Effector memory CD8-positive, alpha-beta T cell (primary cell): Measurements from ENCODE around the gene KLHL10.

Experiments
- ATAC-seq: fragments of 150-1000 bp; cut with Tn5 transposase; replicated peaks from 2 replicates; pipeline ENCODE4 v1.10.0; 2021; ENCODE audit warnings: mild to moderate bottlenecking, moderate library complexity
- DNase-seq, 3 experiments: peaks; one replicate each; pipeline ENCODE4 v3.0.0; 2021
- H3K27ac Mint-ChIP-seq, 2 donors: one replicate each; pipeline ENCODE4 v1.8.0; 2022; ENCODE audit warnings: mild to moderate bottlenecking in 2 of 2, mixed read lengths in 2 of 2, moderate library complexity in 2 of 2
- H3K27me3 Mint-ChIP-seq, 2 donors: one replicate each; pipeline ENCODE4 v1.8.0; 2022; ENCODE audit warnings: mixed read lengths in 2 of 2
- H3K36me3 Mint-ChIP-seq: one replicate; pipeline ENCODE4 v1.8.0; 2022; ENCODE audit warnings: mild to moderate bottlenecking, moderate library complexity, mixed read lengths; ENCODE audit not compliant: insufficient read depth
- H3K4me1 Mint-ChIP-seq, 2 donors: one replicate each; pipeline ENCODE4 v1.8.0; 2022; ENCODE audit warnings: low read depth in 2 of 2, mixed read lengths in 2 of 2
- H3K4me3 Mint-ChIP-seq, 2 donors: one replicate each; pipeline ENCODE4 v1.8.0; 2022; ENCODE audit warnings: mild to moderate bottlenecking in 2 of 2, mixed read lengths in 2 of 2, moderate library complexity in 2 of 2
- H3K9me3 Mint-ChIP-seq, 2 donors: one replicate each; pipeline ENCODE4 v1.8.0; 2022; ENCODE audit warnings: mixed read lengths in 2 of 2
- total RNA-seq, 9 experiments: gene quantifications; one replicate each; lab custom pipeline; 2026; lab: John Stamatoyannopoulos, UW

Gene KLHL10
- 0 to 0.13 (median 0.06) reads per million in 9 experiments for total RNA-seq

DNA sequence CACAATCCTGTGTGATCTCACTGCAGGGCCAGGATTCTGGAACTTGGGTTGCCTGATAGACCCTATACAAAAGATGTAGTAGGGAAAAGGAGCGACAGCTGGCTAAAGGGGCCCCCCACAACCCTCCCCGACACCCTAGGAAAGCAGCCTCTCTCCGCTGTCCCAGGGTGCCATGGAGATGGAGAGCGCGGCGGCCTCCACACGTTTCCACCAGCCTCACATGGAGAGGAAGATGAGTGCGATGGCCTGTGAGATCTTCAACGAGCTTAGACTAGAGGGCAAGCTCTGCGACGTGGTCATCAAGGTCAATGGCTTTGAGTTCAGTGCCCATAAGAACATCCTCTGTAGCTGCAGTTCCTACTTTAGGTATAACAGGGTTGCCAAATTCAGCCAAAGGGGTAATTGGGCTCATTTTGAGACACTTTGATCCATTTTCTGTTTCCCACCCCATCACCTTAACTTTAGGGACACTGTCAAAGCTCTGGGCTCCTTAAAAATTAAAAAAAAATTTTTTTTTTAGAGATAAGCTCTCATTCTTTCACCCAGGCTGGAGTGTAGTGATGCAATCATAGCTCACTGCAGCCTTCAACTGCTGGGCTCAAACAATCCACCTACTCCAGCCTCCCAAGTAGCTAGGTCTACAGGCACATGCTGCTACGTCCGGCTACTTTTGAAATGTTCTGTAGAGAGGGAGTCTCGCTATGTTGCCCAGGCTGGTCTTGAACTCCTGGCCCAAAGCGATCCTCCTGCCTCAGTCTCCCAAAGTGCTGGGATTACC is at the start of gene KLHL10:
Gene KLHL10, plus strand, starts transcription at position 65 of the 778 bp plus-strand sequence. Its CDS starts 108 bp downstream, at position 173.
- ATAC-seq, result no peak
- H3K4me1 Mint-ChIP-seq, result peaks cover 7 to 8% of the 10 kb centered on the region in 2 donors
- peaks cover 4% of the 10 kb centered on the region for H3K36me3 Mint-ChIP-seq
- no peak for DNase-seq
- no peak within 1 kb of the TSS for H3K27ac Mint-ChIP-seq
- H3K27me3 Mint-ChIP-seq, result peaks cover 0 to 9% of the 10 kb centered on the region in 2 donors
- no peaks in the 10 kb centered on the region for H3K9me3 Mint-ChIP-seq
- H3K4me3 Mint-ChIP-seq, result peak within 1 kb of the TSS; percentile 80

DNA sequence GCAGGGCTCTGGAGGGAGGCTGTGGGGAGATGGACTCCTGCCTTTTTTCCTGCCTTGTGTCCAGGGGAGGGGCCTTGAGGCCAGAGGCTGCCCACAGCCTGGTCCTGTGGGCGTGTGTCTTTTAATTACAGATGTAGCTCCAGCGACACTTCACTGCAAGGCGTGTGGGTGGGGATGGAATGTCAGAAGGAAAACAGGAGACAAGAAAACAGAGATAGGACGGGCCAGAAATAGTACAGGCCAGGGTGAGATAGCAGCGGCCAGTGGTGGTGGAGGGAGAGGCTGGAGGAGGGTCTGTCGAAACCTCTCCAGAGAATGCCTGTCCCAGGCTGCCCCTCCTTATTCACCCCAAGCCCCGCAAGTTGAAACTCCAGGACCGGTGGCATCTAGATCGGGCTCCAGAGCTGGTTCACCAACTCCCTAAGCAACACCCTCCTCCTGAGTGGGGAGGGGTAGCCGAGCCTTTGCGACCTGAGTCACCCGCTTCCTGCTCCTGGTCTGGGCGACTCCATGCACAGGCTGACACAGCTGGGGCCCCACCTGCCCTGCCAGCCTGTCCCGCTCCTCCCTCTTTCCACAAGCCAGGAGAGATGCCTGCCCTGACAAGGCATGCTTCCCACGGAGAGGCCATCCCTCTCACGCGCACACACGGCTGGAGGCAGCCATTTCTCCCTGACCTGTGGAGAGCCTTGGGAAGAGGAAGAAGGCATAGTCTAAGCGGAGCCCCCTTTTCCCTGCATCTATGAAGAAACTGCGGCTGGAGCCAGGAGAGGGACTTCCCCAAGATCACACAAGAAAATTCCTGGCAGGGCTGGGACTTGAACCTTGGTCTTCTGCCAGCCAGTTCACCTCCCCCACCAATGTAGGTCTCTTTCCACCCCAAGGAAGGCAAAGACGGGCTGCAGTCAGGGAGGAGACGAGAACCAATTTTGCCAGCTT is 44.5 kb upstream of the KLHL10 start:
- peaks cover 3% of the 10 kb centered on the region for H3K36me3 Mint-ChIP-seq
- no peak overlapping the region for H3K27ac Mint-ChIP-seq
- peak overlapping the region in 1 of 2 donors; percentile 19 for H3K4me3 Mint-ChIP-seq
- H3K27me3 Mint-ChIP-seq, result peaks cover 0 to 34% of the 10 kb centered on the region in 2 donors
- DNase-seq, result no peak
- no peaks in the 10 kb centered on the region for H3K9me3 Mint-ChIP-seq
- no peak for ATAC-seq
- peaks cover 0 to 4% of the 10 kb centered on the region in 2 donors for H3K4me1 Mint-ChIP-seq

DNA sequence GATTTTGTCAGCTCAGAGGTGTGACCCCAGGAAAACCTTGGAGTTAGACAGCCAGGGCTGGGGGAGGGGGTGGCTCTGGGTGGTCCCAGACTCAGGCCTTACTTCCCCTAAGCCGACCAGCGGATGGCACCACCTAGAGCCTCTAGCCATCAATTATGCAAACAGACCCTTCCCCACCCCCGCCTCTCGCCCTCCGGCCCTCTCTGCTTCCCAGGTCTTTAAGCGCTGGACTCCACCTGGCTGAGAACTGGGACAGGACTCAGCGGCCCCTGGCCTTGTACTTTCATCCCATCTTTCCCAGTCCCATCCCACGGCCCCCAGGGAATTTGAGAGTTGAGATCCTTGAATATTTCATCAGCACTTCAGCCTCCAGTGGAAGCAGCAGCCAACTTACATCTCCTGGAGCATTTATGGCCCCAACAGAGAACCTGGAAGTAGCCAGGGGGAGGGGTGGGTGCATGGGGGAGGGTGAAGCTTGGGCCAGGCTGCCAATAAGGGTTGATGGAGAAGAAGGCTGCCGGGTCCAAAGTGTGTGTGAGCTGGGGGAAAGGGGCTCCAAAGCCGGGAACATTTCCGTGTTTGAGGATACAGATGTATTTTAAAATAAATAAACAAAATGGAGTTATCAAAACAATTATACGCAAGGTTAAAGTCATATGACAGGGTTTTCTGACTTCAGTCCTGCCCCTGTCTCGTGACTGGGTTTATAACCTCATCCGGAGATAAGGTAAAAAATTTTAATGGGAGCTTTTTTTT is 43.7 kb upstream of the KLHL10 start:
- Mint-ChIP-seq H3K36me3 (peaks cover 3% of the 10 kb centered on the region), H3K9me3 (no peaks in the 10 kb centered on the region), H3K27ac (no peak overlapping the region), H3K4me1 (peaks cover 0 to 1% of the 10 kb centered on the region in 2 donors), H3K4me3 (no peak overlapping the region), H3K27me3 (peaks cover 0 to 40% of the 10 kb centered on the region in 2 donors)
- ATAC-seq (no peak), DNase-seq (no peak)

DNA sequence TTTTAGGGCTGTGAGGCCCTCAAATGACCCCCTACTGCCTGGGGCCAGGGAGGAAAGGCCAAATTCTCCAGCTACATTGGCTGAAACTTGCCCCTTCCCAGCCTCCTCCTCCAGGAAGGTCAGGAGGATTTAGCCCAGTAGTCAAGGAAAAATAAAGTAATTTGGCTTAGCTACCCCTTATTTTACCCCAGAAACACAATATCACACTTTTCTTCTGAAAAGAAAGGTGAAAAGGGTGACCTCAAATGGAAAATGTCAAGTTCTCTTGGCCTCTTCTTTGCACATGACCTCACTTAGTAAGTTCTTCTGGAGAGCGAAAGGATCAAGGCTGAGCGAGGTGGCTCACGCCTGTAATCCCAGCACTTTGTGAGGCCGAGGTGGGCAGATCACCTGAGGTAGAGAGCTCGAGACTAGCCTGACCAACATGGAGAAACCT is 43.1 kb upstream of the KLHL10 start:
- Mint-ChIP-seq H3K27me3 (peaks cover 0 to 44% of the 10 kb centered on the region in 2 donors), H3K4me3 (no peak overlapping the region), H3K27ac (no peak overlapping the region), H3K4me1 (peaks cover 0 to 1% of the 10 kb centered on the region in 2 donors), H3K9me3 (no peaks in the 10 kb centered on the region), H3K36me3 (peaks cover 3% of the 10 kb centered on the region)
- DNase-seq (no peak), ATAC-seq (no peak)

DNA sequence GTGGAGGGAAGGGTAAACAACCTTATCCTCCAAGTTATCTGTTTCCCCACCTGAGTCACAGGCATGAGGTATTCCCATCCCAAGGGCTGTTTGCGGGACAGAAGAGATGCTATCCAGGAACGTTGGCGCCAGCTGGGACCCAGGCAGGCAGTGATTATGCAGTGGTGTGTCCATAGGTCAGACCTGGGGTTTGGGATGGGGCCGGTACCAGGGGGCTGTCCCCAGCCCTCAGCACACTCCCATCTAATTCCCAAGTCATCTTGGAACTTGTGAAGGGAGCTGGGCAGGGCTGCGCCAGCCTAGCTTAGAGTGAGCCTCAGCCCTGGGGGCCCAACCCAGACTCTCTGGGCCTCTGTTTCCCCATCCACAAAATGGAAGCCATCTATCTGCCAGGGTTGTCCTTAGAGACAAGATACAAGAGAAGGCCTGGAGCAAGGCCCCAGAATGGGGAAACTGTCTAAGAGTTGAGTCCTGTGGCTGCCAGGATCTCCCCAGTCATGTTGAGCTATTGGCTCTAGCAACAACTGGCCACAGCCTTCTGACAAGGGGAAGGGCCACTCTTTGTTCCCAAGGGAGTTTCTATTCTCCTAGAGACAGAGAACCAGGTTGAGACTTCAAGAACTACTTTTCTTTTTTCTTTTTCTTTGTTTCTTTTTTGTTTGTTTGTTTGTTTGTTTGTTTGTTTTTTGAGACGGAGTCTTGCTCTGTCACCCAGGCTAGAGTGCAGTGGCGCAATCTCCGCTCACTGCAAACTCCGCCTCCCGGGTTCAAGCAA is 41.3 kb upstream of the KLHL10 start:
- Mint-ChIP-seq H3K27ac (no peak overlapping the region), H3K9me3 (no peaks in the 10 kb centered on the region), H3K27me3 (peaks cover 0 to 40% of the 10 kb centered on the region in 2 donors), H3K4me1 (peaks cover 0 to 5% of the 10 kb centered on the region in 2 donors), H3K4me3 (no peak overlapping the region), H3K36me3 (peaks cover 3% of the 10 kb centered on the region)
- ATAC-seq (no peak), DNase-seq (no peak)

DNA sequence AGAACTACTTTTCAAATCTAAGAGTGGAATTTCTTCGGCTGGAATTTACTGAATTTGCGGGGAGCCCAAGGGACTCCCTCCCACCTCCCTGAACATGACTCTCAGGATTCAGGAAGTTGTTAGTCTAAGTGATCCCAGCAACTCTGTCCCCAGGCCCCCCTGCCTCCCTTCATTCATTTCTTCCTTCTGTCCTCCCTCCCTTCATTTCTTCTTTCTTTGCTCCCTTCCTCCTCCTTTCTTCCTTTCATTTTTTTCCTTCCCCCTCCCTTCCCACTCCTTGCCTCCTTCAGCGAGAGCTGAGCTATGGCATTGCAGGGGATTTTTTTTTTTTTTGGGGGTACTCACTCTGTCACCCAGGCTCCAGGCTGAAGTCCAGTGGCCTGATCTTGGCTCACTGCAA is 40.2 kb upstream of the KLHL10 start:
- H3K36me3 Mint-ChIP-seq, result peaks cover 3% of the 10 kb centered on the region
- peaks cover 0 to 10% of the 10 kb centered on the region in 2 donors for H3K4me1 Mint-ChIP-seq
- peaks cover 0 to 32% of the 10 kb centered on the region in 2 donors for H3K27me3 Mint-ChIP-seq
- no peak overlapping the region for H3K27ac Mint-ChIP-seq
- ATAC-seq (no peak), DNase-seq (no peak)
- H3K4me3 Mint-ChIP-seq, result no peak overlapping the region
- no peaks in the 10 kb centered on the region for H3K9me3 Mint-ChIP-seq

DNA sequence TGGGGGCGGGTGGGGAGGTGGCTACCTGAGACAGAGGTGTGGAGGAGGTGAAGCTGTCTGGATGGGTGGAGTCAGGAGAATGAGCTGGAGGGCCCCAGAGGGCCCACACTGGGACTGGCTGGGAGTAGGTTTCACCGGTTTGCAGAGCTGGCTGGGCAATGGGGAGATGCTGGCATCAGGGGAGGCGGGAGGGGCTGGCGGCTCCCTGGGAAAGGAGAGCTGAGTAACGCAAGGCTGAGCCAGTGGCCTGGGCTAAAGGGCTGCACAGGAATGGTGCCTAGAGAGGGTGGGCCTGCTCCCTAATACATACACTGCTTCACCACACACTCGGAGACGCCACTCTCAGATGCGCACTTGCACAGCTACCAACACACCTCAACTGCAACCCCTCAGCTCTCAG is 38.3 kb upstream of the KLHL10 start:
- H3K36me3 Mint-ChIP-seq, result peaks cover 3% of the 10 kb centered on the region
- H3K4me3 Mint-ChIP-seq, result no peak overlapping the region
- peaks cover 0 to 18% of the 10 kb centered on the region in 2 donors for H3K27me3 Mint-ChIP-seq
- peaks cover 0 to 12% of the 10 kb centered on the region in 2 donors for H3K4me1 Mint-ChIP-seq
- ATAC-seq (no peak), DNase-seq (no peak)
- H3K27ac Mint-ChIP-seq, result no peak overlapping the region
- no peaks in the 10 kb centered on the region for H3K9me3 Mint-ChIP-seq

DNA sequence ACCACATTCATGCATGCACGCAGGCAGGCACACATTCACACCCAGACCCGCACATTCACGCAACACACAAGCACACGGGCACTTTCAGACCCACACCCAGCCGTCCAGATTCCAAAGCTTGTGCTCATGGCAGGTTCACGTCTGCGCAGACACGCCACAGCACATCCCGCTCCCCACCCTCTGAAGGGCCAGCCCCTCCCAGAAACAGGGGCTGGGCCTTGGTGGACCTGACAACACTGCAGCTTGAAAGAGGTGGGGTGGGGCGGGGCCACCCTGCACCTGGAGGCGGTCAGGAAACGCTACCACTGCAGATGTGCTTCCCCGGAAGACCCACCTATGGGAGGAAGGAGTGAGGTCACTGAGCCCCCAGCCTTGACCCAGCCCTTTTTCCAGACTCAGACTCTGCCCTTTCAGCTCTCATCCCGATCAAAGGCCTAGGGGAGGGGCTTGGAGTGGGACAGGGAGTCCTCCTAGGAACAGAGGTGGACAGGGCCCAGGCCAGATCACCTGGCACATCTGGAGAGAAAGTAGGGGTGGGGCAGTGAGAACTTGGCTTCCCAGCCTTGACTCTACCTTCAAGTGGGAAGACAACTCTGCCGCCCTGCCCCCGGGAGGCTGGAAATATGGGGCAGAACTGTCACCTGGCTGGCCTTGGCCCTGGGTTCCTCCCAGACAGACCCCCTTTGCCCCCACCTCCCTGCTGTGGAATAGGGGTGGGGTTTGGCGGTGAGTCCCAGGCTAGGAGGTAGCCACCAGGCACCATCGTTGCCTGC is 36.8 kb upstream of the KLHL10 start:
- H3K27me3 Mint-ChIP-seq, result peaks cover 0 to 18% of the 10 kb centered on the region in 2 donors
- no peak overlapping the region for H3K27ac Mint-ChIP-seq
- H3K9me3 Mint-ChIP-seq, result no peaks in the 10 kb centered on the region
- no peaks in the 10 kb centered on the region for H3K36me3 Mint-ChIP-seq
- DNase-seq (no peak), ATAC-seq (peak; percentile 68)
- peak overlapping the region in 1 of 2 donors; percentile 43 for H3K4me3 Mint-ChIP-seq
- H3K4me1 Mint-ChIP-seq, result peaks cover 0 to 12% of the 10 kb centered on the region in 2 donors

DNA sequence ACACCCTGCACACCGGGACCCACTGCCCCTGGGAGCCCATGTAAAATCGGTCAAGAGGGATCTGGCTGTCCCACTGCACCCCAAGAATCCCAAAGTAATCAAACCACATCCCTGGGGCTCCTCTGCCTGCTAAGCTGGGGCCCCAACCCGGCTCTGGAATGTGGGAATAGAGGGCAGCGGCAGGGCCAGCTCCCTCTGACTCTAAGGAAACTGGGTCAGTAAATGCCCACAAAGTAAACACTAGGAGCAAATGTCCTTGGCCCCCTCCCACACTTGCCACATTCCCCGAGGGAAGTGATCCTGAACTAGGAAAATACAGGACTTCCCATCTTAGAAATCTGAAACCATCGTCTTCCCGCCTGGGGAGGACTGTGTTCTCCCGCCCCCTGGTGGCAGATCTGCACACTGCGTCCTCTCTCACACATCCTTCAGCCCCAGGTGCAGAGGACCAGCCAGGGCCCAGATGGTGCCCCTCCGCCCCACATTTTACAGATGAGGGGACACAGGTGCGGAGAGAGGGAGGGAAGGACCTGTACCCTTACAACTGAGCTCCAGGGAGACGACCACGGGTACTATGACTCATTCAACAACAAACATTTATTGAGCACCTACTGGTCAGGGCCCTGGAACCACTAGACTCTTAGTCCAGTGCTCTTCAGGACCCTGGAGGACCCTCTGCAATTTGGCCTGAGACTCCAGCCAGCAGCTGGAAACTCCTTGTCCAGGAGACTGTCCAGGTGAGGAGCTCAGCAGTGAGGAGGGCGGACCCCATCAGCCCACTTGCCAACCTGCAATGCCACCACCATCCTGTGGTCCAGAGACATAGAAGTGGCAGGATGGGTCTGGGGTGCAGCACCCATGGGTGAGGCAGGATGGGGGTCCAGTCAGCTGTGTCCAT is 36.0 kb upstream of the KLHL10 start:
- ATAC-seq (peak; percentile 75), DNase-seq (peak; percentile 70 to 72 (median 72))
- Mint-ChIP-seq H3K4me1 (peaks cover 0 to 12% of the 10 kb centered on the region in 2 donors), H3K36me3 (no peaks in the 10 kb centered on the region), H3K27ac (no peak overlapping the region), H3K9me3 (no peaks in the 10 kb centered on the region), H3K4me3 (peak overlapping the region in 1 of 2 donors; percentile 43), H3K27me3 (peaks cover 0 to 18% of the 10 kb centered on the region in 2 donors)

DNA sequence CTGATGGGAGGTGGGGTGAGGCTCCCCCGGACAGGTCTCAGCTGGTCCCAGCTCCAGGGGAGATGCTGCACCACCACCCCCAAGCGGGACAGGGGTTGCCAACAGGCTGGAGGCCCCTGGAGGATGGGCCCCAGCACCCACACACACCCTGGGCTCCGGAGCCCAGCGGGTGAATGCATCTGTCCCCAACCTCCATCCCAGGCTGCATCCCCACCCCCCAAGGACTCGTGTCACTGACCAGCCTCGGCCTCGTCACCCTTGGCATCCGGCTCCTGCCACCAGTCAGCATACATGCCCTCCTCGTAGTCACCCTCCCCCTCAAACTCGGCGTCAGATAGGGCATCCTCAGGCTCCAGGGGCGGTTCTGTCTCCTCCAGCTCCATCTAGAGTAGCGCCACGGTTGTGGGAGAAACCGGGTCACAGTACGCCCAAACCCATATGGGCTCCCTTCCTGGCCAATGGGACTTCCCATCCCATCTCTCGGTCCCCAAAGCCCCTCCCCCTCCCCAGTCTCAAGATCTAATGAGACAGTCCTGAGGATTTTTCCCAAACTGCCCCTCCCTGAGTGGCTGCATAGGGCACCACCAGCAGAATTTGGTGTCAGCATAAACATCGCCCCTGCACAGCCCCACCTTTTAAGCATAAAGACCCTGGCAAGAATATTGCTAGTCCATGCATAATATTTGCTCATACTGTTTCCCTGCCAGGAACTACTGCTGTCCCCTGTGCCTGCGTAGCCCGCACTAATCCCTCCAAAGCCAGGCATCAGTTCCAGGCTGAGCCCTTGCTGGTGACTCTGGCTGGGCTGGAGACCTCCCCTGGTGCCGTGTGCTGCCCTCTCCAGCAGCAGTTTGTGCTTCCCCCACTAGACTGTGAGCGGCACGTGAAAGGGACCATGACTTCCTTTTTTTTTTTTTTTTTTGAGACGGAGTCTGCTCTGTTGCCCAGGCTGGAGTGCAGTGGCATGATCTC is 34.3 kb upstream of the KLHL10 start:
- no peak overlapping the region for H3K4me3 Mint-ChIP-seq
- H3K36me3 Mint-ChIP-seq, result peaks cover 3% of the 10 kb centered on the region
- H3K27me3 Mint-ChIP-seq, result peaks cover 0 to 12% of the 10 kb centered on the region in 2 donors
- no peaks in the 10 kb centered on the region for H3K9me3 Mint-ChIP-seq
- ATAC-seq (no peak), DNase-seq (no peak)
- peaks cover 0 to 14% of the 10 kb centered on the region in 2 donors for H3K4me1 Mint-ChIP-seq
- no peak overlapping the region for H3K27ac Mint-ChIP-seq
